ENCODE measurements around the gene NLGN1.

DNA sequence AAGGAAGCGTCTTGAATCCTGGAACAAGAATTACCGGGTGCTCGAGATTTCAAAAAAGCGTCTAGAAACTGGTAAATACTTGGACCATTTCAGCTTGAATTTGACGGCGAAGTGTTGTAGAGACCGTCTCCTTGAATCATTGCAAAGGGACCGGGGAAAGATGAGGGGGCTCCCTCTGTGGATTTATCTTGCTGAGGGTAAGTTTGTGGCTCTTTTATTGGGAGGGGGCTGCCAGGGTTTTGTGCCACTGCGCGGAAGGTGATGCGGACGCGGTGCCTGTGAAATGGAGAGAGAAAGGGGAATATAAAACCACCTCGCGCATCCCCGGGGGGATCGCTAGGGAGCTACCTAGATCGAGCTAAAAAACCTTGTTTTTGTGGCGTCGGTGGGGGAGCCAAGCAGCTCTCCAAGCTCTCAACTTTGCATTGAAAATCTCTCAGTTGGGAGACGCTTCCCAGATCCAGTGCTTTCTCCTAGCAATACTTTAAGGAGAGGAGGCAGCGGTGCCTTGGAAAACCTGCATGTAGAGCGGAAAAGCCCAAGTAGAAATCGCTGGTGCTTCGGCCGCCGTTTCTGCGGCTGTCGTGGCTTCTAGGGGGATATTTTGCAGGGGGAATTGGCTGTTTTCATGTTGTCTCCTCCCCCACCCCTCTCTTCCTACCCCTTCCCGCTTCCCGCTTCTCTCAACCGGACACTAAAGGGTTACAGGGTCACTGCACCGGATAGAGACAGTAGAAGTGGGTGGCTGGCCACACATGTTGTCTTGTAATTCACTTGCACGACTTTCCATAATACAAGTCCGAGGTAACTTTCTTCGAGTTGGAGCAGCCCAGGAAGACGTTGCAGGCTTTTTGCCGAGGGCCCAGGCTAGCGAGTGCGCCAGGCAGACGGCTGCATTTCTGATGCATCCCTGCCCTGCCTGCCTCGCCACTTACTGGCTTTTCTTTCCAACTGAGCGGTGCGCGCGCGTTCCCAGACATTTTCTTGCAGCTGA lies 187.6 kb downstream of the NLGN1 start:
- TF ChIP-seq, protein P1, sequence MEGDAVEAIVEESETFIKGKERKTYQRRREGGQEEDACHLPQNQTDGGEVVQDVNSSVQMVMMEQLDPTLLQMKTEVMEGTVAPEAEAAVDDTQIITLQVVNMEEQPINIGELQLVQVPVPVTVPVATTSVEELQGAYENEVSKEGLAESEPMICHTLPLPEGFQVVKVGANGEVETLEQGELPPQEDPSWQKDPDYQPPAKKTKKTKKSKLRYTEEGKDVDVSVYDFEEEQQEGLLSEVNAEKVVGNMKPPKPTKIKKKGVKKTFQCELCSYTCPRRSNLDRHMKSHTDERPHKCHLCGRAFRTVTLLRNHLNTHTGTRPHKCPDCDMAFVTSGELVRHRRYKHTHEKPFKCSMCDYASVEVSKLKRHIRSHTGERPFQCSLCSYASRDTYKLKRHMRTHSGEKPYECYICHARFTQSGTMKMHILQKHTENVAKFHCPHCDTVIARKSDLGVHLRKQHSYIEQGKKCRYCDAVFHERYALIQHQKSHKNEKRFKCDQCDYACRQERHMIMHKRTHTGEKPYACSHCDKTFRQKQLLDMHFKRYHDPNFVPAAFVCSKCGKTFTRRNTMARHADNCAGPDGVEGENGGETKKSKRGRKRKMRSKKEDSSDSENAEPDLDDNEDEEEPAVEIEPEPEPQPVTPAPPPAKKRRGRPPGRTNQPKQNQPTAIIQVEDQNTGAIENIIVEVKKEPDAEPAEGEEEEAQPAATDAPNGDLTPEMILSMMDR (IDR thresholded peaks at IDR 0.05; ENCODE audit: low read length) = no peak
- no peak for TF ChIP-seq EZH2 (IDR thresholded peaks at IDR 0.05; ENCODE audit: borderline replicate concordance, low read length)

All from OCI-LY1 (cell line).